ENCODE results near the gene JOSD2.

The JOSD2 gene

DNA sequence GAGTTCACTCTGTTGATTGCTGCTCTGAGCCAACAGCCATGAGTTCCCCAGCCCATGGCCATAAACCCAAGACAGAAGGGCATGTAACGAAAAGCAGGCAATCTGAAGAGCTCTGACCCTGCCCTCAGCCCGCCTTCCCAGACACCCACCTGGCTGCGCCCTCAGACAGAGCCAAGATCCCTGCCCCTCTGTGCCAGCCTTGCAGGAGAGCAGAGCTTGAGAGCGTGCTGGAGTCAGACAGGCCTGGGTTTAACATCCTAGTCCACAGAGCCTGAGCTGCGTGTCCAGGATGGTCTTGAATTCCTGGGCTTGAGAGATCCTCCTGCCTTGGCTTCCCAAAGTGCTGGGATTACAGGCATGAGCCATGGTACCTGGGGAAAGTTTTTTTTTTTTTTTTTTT, 53.7 kb downstream of the JOSD2 start:
- DNase-seq (ENCODE audit: low read depth in 1 of 2, low spot score in 1 of 2) = no peak
